Activated CD4-positive, alpha-beta T cell treated with anti-CD3 and anti-CD28 coated beads, Interleukin-2, amount 10 ng/mL, durations not matched to agents 7 days and 5 days (primary cell): ENCODE results near the gene KDM4F. TPM values are rescaled to one million over a fixed set of nuclear protein-coding genes. Genes with fewer than 3 reads are reported as not detected.
A peak's percentile ranks its signal among the peaks of the same experiment; 100 is the strongest.

Experiments
- CTCF ChIA-PET: fragments of 350-600 bp; sonication (Branson Sonifier 250); formaldehyde crosslinking; loops from one replicate; lab custom pipeline; 2021; ENCODE audit warnings: antibody characterized with exemption; lab: Charles Lee
- POLR2A ChIA-PET: fragments of 350-600 bp; sonication (Branson Sonifier 250); formaldehyde crosslinking; loops from one replicate; lab custom pipeline; 2021; ENCODE audit warnings: antibody characterized with exemption; lab: Charles Lee
- DNase-seq: peaks from one replicate; pipeline ENCODE4 v3.0.0-alpha.2; 2020
- H3K27ac Mint-ChIP-seq: one replicate; pipeline ENCODE4 v1.8.0; 2021; ENCODE audit warnings: mild to moderate bottlenecking, moderate library complexity, mixed read lengths
- H3K27me3 Mint-ChIP-seq: one replicate; pipeline ENCODE4 v1.8.0; 2021; ENCODE audit warnings: mixed read lengths
- H3K36me3 Mint-ChIP-seq: one replicate; pipeline ENCODE4 v1.8.0; 2021; ENCODE audit warnings: low read depth, mixed read lengths
- H3K4me1 Mint-ChIP-seq: one replicate; pipeline ENCODE4 v1.8.0; 2021; ENCODE audit warnings: mixed read lengths
- H3K4me3 Mint-ChIP-seq: one replicate; pipeline ENCODE4 v1.8.0; 2021; ENCODE audit warnings: mild to moderate bottlenecking, moderate library complexity, mixed read lengths
- H3K9me3 Mint-ChIP-seq: one replicate; pipeline ENCODE4 v1.8.0; 2021; ENCODE audit warnings: mixed read lengths
- total RNA-seq, 2 experiments: library from RNA; stranded (reverse); gene quantifications; one replicate each; pipeline ENCODE4 v1.2.3, GENCODE V29; 2021

Gene KDM4F
- total RNA-seq, 2 experiments from 2014 or later, result not detected

DNA sequence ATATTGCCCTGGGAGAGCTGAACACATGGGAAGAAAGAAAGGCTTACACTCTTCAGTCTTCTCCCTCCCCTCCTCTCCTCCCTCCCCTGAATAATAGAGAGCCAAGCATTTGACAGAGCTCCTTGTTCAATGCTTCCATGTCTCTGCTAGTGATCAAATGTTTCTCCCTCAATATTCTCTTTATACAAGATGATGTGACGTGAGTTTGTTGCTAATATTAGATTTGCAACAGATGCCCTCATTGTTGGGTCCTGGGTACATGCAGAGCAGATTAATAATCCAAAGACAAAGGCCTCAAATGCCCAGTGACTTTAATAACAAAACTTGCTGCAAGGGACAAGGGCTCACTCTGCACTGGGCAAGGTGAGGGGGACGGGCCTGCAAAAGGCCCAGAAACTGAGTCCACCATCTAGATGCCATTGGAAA lies 33.4 kb downstream of the KDM4F start:
- no peaks in the 10 kb centered on the region for H3K9me3 Mint-ChIP-seq
- no peaks in the 10 kb centered on the region for H3K36me3 Mint-ChIP-seq
- CTCF ChIA-PET, result interaction anchor here (0.6 to 2.0 kb wide), 3 partner anchors 10 to 89 kb away, joined by 4 to 9 read pairs (median 6); partner anchors contain the start of gene SRSF8
- DNase-seq, result no peak
- H3K27me3 Mint-ChIP-seq, result peaks cover 5% of the 10 kb centered on the region
- no peak overlapping the region for H3K27ac Mint-ChIP-seq
- no peak overlapping the region for H3K4me3 Mint-ChIP-seq
- POLR2A ChIA-PET, result no interaction called here
- H3K4me1 Mint-ChIP-seq, result peaks cover 18% of the 10 kb centered on the region

DNA sequence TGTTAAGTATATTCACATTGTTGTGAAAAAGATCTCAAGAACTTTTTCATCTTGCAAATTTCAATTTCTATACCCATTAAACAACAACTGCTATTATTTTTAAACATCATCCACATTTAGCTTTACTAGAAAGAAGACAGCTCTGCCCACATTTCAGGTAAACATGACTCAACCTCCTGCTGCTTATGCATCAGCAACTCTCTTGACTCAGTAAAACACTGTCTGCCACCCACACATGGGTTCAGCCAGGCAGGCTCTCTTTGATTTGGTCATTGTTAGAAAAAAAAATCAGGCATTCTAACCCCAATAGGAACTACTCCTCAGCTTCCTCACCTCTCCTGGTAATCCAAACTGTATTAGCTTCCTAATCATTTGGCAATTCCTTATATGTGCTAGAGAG lies 35.3 kb downstream of the KDM4F start:
- H3K27ac Mint-ChIP-seq, result no peak overlapping the region
- POLR2A ChIA-PET, result interaction anchor here (0.6 to 0.7 kb wide), 2 partner anchors 12 to 66 kb away, joined by 3 to 4 read pairs; no protein-coding TSS in a partner anchor
- no peaks in the 10 kb centered on the region for H3K27me3 Mint-ChIP-seq
- H3K4me3 Mint-ChIP-seq, result no peak overlapping the region
- no peak for DNase-seq
- no peaks in the 10 kb centered on the region for H3K36me3 Mint-ChIP-seq
- no peaks in the 10 kb centered on the region for H3K9me3 Mint-ChIP-seq
- CTCF ChIA-PET, result interaction anchor here (1.2 to 3.0 kb wide), 3 partner anchors 9 to 17 kb away, joined by 4 to 17 read pairs (median 10); partner anchors contain the start of gene SRSF8
- H3K4me1 Mint-ChIP-seq, result peaks cover 29% of the 10 kb centered on the region

DNA sequence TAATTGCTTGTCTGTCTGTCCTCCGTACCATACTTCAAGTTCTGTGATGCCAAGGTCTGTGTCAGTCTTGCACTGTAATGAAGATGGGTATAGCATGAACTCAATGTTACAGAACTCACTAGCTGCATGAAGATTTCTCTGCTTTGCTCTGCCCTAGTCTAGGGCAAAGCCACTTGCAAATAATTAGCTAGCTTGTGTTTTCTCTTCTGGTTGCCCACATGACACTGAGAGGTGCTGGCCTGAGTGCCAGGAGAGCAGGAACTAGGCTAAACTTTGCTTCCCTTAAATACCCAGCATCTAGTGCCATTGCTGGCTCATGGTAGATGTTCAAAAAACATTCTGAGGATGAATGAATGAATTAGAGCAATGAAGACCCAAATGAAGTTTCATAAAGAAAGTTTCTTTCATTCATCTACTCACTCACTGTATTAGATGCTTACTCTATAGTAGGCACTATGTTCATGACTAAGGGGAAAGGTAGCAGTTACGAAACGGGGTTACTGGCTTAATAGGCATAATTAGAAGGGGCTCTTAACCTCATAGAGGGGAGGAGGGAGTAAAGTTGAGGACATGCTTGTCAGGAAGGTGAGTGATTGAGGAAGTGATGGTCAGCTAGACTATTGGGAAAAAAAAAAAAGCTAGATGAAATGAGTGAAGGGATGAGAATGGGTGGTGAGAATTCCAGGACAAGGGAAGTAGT lies 36.0 kb downstream of the KDM4F start:
- POLR2A ChIA-PET, result interaction anchor here (0.6 kb wide), 1 partner anchor 13 kb away, joined by 3 read pairs; no protein-coding TSS in a partner anchor
- Mint-ChIP-seq H3K27me3 (no peaks in the 10 kb centered on the region), H3K27ac (no peak overlapping the region), H3K9me3 (no peaks in the 10 kb centered on the region), H3K36me3 (no peaks in the 10 kb centered on the region), H3K4me1 (peaks cover 29% of the 10 kb centered on the region), H3K4me3 (no peak overlapping the region)
- DNase-seq, result no peak
- CTCF ChIA-PET, result interaction anchor here (0.8 to 3.0 kb wide), 5 partner anchors 8 to 18 kb away, joined by 4 to 17 read pairs (median 5); partner anchors contain the start of gene SRSF8

DNA sequence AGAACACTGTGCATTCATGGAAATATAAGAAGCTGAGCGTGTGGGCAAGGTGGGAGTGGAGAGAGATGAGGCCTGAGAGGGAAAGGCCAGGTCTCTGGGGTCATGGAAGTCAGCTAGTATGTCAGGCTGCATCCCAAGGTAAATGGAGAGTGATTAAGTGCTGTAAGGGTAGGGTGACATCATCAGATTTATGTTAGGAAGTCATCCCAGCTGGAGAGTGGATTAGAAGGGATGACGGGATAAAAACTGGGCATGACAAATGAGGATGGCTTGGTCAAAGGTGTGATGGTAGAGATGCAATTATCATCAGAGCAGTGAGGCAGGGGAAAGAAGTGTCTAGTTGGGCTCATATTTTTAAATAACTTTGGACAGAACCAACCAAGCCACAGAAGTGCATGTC lies 36.9 kb downstream of the KDM4F start:
- peaks cover 38% of the 10 kb centered on the region for H3K4me1 Mint-ChIP-seq
- no peak overlapping the region for H3K27ac Mint-ChIP-seq
- H3K4me3 Mint-ChIP-seq, result no peak overlapping the region
- ChIA-PET POLR2A (no interaction called here), CTCF (interaction anchor here (1.0 to 3.0 kb wide), 3 partner anchors 12 to 19 kb away, joined by 3 to 17 read pairs (median 5); partner anchors contain the start of gene SRSF8)
- no peaks in the 10 kb centered on the region for H3K27me3 Mint-ChIP-seq
- no peaks in the 10 kb centered on the region for H3K9me3 Mint-ChIP-seq
- no peak for DNase-seq
- H3K36me3 Mint-ChIP-seq, result no peaks in the 10 kb centered on the region

DNA sequence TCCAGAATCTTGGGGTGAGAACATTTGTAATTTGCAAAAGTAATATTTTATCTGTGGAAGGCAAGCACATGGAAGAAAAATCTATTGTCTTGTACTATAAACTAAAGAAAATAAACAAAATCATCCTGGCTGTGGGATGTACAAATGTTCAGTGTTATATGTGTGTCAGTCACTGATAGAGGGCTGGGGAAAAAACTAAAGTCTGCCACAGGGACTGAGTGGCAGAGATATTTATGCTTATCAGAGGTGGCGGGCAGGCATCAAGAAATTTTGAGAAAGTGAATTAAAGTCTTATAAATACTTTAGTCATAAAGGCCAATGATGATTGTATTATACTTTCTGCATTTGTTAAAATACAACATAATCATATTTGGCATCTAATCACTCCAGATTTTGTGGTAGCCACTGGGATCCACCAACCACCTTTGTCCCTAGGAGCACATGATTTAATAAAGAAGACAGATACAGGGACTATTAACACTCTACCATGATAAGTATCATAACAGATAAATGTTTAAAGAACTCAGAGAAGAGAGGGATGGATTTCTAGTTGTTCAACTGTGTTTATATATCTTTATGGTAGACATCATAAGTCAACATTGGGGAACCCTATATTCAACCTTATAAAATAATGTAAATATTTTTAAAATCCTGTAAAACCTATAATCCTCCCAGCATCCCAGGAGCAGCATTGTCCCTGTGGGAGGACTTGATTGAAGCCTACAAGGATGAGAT lies 37.8 kb downstream of the KDM4F start:
- H3K4me1 Mint-ChIP-seq, result peaks cover 44% of the 10 kb centered on the region
- no peak for DNase-seq
- POLR2A ChIA-PET, result interaction anchor here (0.6 kb wide), 1 partner anchor 613 kb away, joined by 3 read pairs; no protein-coding TSS in a partner anchor
- no peak overlapping the region for H3K4me3 Mint-ChIP-seq
- H3K9me3 Mint-ChIP-seq, result no peaks in the 10 kb centered on the region
- peaks cover 3% of the 10 kb centered on the region for H3K36me3 Mint-ChIP-seq
- CTCF ChIA-PET, result interaction anchor here (1.0 to 8.1 kb wide), 2 partner anchors 11 to 13 kb away, joined by 3 to 165 read pairs; partner anchors contain the start of gene SRSF8
- no peak overlapping the region for H3K27ac Mint-ChIP-seq
- no peaks in the 10 kb centered on the region for H3K27me3 Mint-ChIP-seq

DNA sequence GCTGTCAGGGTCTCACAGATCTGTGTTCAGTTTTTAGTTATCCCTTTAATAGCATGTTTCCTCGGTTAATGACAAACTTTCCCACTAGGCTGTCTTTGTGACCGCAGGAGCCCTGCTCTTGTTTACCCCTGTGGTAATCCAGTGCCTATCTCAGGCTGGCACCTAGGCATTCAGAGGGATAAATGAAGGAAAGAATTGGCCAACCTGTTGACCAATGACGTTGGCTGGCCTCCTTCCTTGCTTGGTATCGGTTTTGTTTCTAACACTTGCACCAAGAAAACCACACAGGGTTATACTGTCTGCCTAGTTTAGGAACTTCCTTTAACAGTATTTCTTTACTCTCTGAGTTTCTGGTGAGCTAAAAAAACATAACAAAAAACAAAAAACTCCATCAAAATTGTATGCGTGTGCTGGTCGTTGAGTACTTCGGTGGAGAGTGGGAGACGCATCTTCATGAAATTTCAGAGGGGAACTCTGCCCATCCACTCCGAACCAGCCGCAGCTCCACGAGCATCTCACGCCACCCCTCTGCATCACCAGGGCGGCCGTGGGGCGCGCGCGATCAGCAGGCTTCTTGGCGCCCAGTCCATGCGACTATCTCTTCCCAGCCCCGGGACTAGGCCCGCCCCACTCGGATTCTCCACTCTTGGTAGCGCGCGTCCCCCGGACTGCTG lies 39.9 kb downstream of the KDM4F start:
- POLR2A ChIA-PET, result interaction anchor here (2.1 kb wide), 1 partner anchor 21 kb away, joined by 9 read pairs; no protein-coding TSS in a partner anchor
- peak overlapping the region; percentile 80 for H3K4me3 Mint-ChIP-seq
- CTCF ChIA-PET, result interaction anchor here (1.1 to 8.1 kb wide), 5 partner anchors 10 to 1254 kb away, joined by 3 to 165 read pairs (median 4); partner anchors contain the start of genes CWC15, KDM4D, MAML2 and SRSF8
- H3K27me3 Mint-ChIP-seq, result no peaks in the 10 kb centered on the region
- peaks cover 62% of the 10 kb centered on the region for H3K4me1 Mint-ChIP-seq
- H3K27ac Mint-ChIP-seq, result peak overlapping the region; percentile 97
- peak; percentile 50 for DNase-seq
- H3K9me3 Mint-ChIP-seq, result no peaks in the 10 kb centered on the region
- peaks cover 6% of the 10 kb centered on the region for H3K36me3 Mint-ChIP-seq

DNA sequence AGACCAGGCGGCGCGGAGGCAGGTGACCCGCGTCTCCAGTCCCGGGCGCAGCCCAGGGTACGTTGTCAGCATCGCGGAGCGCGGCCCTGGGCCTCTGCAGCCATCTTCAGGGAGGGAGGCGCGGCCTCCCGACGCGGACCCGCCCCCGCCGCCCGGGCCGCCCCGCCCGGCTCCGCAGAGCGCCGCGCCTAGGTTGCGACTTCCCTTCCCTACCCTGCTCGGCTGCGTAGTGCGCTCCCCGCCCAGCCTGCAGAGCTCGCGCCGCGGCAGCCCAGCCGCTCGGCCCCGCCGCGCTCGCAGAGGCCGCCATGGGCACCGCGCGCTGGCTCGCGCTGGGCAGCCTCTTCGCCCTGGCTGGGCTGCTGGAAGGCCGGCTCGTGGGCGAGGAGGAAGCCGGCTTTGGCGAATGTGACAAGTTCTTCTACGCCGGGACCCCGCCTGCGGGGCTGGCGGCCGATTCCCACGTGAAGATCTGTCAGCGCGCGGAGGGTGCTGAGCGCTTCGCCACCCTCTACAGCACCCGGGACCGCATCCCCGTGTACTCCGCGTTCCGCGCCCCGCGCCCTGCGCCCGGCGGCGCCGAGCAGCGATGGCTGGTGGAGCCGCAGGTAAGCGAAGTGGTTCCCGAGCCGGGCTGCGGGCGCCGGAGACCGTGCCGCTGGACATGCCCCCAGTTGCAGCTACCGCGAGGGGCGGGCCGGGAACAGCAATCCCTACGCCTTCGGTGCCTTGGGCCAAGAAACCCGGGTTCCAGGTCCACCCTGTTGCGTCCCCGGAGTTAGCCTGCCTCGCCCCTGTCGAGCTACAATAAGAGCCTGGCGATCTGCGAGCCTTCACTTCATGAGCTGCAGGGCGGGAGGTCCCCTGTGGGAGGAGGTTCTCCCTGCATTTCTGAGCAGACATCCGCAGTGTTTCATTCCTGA lies 40.7 kb downstream of the KDM4F start, which contains the start of gene ENDOD1:
Gene ENDOD1 (plus strand): TSS at position 227 of the 923 bp plus-strand sequence. CDS start 82 bp downstream, at position 309.
- peaks cover 9% of the 10 kb centered on the region for H3K36me3 Mint-ChIP-seq
- H3K27me3 Mint-ChIP-seq, result no peaks in the 10 kb centered on the region
- peak within 1 kb of the TSS; percentile 85 for H3K4me3 Mint-ChIP-seq
- ChIA-PET CTCF (interaction anchor here (0.9 to 8.1 kb wide), 10 partner anchors 9 to 1253 kb away, joined by 3 to 165 read pairs (median 4); partner anchors contain the start of genes CWC15, FAM76B, KDM4D and MAML2), POLR2A (interaction anchor here (0.9 to 2.1 kb wide), 2 partner anchors 22 to 1349 kb away, joined by 3 to 9 read pairs; partner anchors contain the start of genes C11orf54 and TAF1D)
- H3K27ac Mint-ChIP-seq, result peak within 1 kb of the TSS; percentile 97
- DNase-seq, result peak; percentile 83
- H3K4me1 Mint-ChIP-seq, result peaks cover 63% of the 10 kb centered on the region
- no peaks in the 10 kb centered on the region for H3K9me3 Mint-ChIP-seq

DNA sequence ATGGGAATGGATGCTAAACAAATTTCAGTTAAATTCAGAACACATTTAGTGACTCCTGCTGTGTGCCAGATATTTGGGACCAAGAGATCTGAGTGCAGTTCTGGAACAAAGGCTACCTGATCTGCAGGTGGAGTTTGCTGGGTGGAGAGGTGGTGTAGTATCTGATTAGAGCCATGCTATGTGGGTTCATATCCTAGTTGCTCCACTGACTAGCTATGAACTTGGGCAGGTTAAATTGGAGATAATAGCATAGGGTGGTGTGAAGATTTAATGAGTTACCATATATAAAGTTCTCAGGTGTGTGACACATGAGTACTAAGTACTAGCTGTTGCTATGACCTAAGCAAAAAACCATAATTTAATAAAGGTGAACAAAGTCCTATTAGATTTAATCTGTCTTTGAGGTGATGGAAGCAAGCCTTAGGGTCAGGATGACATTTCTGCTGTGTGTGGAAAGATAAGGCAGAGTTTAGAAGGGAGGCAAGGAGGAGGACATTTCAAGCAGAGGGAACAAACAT lies 42.5 kb downstream of the KDM4F start:
- peak overlapping the region; percentile 85 for H3K4me3 Mint-ChIP-seq
- H3K27me3 Mint-ChIP-seq, result no peaks in the 10 kb centered on the region
- no peak overlapping the region for H3K27ac Mint-ChIP-seq
- H3K9me3 Mint-ChIP-seq, result no peaks in the 10 kb centered on the region
- ChIA-PET POLR2A (no interaction called here), CTCF (interaction anchor here (1.1 to 8.1 kb wide), 4 partner anchors 10 to 1349 kb away, joined by 4 to 165 read pairs (median 6); partner anchors contain the start of gene SRSF8)
- peaks cover 11% of the 10 kb centered on the region for H3K36me3 Mint-ChIP-seq
- DNase-seq, result no peak
- peaks cover 69% of the 10 kb centered on the region for H3K4me1 Mint-ChIP-seq

DNA sequence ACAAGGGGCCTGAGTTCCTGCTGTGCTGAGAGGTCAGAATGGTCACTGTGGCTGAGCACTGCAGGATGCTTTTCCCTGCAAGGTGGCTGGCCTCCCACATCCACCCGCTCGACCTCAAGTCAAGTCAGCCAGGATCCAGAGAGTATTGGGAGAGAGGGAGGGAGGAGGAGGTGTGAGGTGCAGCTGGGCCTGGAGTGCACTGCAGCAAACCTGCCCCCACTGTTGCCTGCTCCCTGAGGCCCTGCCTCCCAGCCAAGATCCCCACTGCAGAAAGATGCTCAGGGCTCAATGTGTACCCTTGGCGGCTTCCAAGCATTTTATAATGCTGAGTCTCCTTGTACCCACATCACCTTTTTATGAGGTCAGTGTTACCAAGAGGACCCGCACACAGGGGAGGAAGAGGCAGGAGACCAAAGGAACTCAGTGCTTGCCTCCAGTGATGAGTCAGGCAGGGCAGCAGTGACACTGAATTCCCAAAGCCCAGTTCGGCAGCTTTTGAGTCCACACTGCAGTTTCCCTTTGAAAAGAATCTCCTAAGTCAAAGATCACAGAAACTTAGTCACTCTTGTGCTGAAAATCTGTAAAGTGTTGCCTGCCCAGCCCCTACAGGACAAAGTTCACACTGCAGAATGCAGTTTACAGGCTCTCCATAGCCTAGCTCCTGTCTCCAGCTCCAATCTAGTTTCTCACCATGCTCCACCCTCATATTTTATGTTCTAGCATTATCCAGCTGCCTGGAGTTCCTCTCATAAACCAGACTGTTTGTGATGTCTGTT lies 43.5 kb downstream of the KDM4F start:
- Mint-ChIP-seq H3K36me3 (peaks cover 19% of the 10 kb centered on the region), H3K27me3 (no peaks in the 10 kb centered on the region), H3K4me1 (peaks cover 76% of the 10 kb centered on the region), H3K4me3 (no peak overlapping the region), H3K27ac (no peak overlapping the region), H3K9me3 (no peaks in the 10 kb centered on the region)
- DNase-seq, result peak; percentile 43
- POLR2A ChIA-PET, result interaction anchor here (0.7 kb wide), 1 partner anchor 25 kb away, joined by 3 read pairs; no protein-coding TSS in a partner anchor
- CTCF ChIA-PET, result interaction anchor here (0.6 to 8.1 kb wide), 10 partner anchors 8 to 1350 kb away, joined by 3 to 165 read pairs (median 4); partner anchors contain the start of gene SRSF8

DNA sequence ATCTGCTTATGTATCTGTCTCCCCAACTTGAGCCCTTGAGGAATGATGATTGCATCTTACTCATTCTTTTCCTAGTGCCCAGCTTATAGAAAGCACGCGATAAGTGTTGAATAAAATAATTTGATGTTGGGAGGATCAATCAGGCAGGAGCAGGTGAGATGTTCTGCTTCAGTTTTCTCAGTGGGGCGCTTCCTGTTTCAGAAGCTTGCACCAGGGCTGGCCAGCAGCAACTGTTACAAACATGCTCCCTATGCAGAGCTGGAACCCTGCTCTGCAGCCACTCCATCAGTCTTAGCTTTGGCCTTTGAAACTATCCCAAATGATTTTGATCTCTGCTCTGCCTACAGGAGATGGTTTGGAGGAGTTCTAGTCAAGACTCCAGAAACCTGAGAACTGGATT lies 44.3 kb downstream of the KDM4F start:
- peaks cover 76% of the 10 kb centered on the region for H3K4me1 Mint-ChIP-seq
- H3K27ac Mint-ChIP-seq, result no peak overlapping the region
- DNase-seq, result no peak
- no peaks in the 10 kb centered on the region for H3K9me3 Mint-ChIP-seq
- CTCF ChIA-PET, result interaction anchor here (0.9 to 8.1 kb wide), 8 partner anchors 8 to 1301 kb away, joined by 3 to 165 read pairs (median 4); partner anchors contain the start of gene SRSF8
- POLR2A ChIA-PET, result no interaction called here
- H3K4me3 Mint-ChIP-seq, result no peak overlapping the region
- no peaks in the 10 kb centered on the region for H3K27me3 Mint-ChIP-seq
- H3K36me3 Mint-ChIP-seq, result peaks cover 24% of the 10 kb centered on the region
